ENCODE results near the gene PAQR9. TPM values are rescaled to one million over a fixed set of nuclear protein-coding genes. Genes with fewer than 3 reads are reported as not detected.

Gene PAQR9
- total RNA-seq, 1 donor from 2014 or later, result not detected

DNA sequence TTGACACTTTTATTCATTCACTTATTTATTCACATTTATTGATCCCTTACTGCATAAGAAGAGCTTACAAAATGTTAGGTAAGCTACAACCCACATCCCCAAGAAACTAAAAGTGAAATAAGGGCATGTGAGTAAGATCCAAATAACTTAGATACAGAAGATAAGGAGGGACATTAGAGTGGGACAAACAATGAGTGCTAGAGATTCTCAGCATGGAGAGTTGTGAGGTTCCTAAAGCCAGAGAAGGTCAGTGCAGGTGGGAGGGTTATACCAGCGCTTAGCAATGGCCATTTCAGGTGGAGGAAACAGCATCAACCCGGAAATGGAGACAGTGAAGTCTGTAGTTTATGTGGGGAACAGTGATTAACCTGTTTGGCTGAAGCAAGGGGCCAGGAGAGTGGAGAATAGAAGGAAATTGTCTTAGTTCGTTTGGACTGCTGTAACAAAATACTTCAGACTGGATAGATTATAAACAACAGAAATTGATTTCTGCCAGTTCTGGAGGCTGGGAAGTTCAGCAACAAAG lies 49.1 kb downstream of the PAQR9 start:
- Histone ChIP-seq H3K27me3 (no peaks in the 10 kb centered on the region), H3K27ac (no peak overlapping the region), H3K4me1 (no peaks in the 10 kb centered on the region), H3K36me3 (no peaks in the 10 kb centered on the region), H3K9me3 (no peaks in the 10 kb centered on the region), H3K4me3 (no peak overlapping the region)
- DNase-seq (ENCODE audit: extremely low spot score in 2 of 2), result no peak
- TF ChIP-seq POLR2AphosphoS5 (IDR thresholded peaks at IDR 0.05; ENCODE audit: insufficient read depth in 1 of 2, low read depth in 1 of 2) (no peak), POLR2A (IDR thresholded peaks at IDR 0.05) (no peak)
- TF ChIP-seq, protein P1, sequence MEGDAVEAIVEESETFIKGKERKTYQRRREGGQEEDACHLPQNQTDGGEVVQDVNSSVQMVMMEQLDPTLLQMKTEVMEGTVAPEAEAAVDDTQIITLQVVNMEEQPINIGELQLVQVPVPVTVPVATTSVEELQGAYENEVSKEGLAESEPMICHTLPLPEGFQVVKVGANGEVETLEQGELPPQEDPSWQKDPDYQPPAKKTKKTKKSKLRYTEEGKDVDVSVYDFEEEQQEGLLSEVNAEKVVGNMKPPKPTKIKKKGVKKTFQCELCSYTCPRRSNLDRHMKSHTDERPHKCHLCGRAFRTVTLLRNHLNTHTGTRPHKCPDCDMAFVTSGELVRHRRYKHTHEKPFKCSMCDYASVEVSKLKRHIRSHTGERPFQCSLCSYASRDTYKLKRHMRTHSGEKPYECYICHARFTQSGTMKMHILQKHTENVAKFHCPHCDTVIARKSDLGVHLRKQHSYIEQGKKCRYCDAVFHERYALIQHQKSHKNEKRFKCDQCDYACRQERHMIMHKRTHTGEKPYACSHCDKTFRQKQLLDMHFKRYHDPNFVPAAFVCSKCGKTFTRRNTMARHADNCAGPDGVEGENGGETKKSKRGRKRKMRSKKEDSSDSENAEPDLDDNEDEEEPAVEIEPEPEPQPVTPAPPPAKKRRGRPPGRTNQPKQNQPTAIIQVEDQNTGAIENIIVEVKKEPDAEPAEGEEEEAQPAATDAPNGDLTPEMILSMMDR (IDR thresholded peaks at IDR 0.05), result no peak
- intact Hi-C loops (cut with DNase I), result no loop called here

DNA sequence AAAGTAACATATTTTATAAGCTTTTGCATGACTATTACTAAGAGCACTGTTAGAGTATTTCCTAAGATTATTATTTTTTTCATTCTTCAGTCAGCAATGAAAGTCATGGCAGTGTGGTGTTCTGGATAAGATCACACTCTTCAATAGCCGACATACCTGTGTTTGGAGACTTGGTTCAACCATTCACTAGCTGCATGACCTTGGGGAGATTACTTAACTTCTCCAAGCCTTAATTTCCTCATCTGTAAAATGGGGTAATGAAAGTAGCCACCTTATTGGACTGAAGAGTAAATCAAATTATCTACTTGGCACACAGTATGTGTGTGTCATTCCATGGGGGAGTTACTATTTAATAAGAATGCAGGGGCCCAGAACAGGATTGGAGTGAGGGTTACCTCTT lies 50.0 kb downstream of the PAQR9 start:
- no peaks in the 10 kb centered on the region for H3K36me3 ChIP-seq
- no peak for DNase-seq (ENCODE audit: extremely low spot score in 2 of 2)
- H3K27me3 ChIP-seq, result no peaks in the 10 kb centered on the region
- no peak overlapping the region for H3K4me3 ChIP-seq
- TF ChIP-seq, protein P1 (IDR thresholded peaks at IDR 0.05), result no peak
- no peak for TF ChIP-seq POLR2AphosphoS5 (IDR thresholded peaks at IDR 0.05; ENCODE audit: insufficient read depth in 1 of 2, low read depth in 1 of 2)
- no peaks in the 10 kb centered on the region for H3K4me1 ChIP-seq
- intact Hi-C loops (cut with DNase I), result no loop called here
- H3K9me3 ChIP-seq, result no peaks in the 10 kb centered on the region
- no peak overlapping the region for H3K27ac ChIP-seq

DNA sequence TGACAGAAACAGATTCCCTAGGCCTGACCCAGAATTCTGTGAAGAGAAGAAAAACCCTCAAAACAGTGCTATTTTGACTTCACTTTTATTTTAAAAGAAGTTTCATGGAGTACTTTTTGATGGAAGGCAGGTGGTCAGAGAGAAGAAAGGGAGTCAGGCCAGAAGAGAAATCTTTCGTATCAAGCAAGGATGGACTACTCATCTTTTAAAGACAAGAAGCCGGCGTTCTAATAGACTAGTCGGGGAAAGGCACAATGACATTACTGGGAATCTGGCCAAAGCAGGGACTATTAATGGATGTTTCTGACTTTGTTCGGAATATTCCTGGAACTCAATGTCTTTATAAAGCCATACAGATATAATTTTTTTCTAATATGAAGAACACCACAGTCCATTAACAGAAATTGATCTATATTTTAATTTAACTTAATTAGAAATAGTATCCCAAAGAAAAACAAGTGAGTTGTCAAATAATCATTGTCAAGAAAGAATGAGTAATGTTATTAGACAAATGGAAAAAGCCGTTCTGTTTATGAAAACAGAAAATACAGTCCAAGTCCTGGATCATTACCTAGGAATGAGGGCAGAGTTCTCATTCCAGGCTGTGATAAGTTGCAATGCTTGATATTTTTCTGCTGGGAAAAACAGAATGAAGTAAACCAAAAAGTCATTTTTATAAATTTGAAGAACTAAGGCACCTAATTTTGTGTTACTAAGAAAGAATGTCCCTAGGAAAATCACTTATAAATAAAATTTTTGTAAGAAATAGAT lies 50.9 kb downstream of the PAQR9 start:
- no peak for DNase-seq (ENCODE audit: extremely low spot score in 2 of 2)
- Histone ChIP-seq H3K36me3 (no peaks in the 10 kb centered on the region), H3K27ac (no peak overlapping the region), H3K9me3 (no peaks in the 10 kb centered on the region), H3K4me3 (no peak overlapping the region), H3K4me1 (no peaks in the 10 kb centered on the region), H3K27me3 (no peaks in the 10 kb centered on the region)
- intact Hi-C loops (cut with DNase I), result no loop called here
- TF ChIP-seq, protein P1 (IDR thresholded peaks at IDR 0.05), result no peak
- TF ChIP-seq POLR2AphosphoS5 (IDR thresholded peaks at IDR 0.05; ENCODE audit: insufficient read depth in 1 of 2, low read depth in 1 of 2), result peak in 1 of 2 donors; percentile 26

Small RNA genes lying within 50 kb of the gene (small RNA-seq; reads per million reads assigned to genes)
- gene AC021074.2, result not detected

Other genes with a start within 250 kb of the PAQR9 start
- gene TRPC1, start 239.6 kb downstream of the PAQR9 start, total RNA-seq, result 12.0 TPM
- gene PCOLCE2, start 74.6 kb downstream of the PAQR9 start, total RNA-seq, result 136 TPM
- 72.2 TPM for gene U2SURP, start 37.9 kb upstream of the PAQR9 start, total RNA-seq
- 12.5 TPM for gene CHST2, start 156.1 kb upstream of the PAQR9 start, total RNA-seq